ENCODE results near the gene VSIG8. TPM values are rescaled to one million over a fixed set of nuclear protein-coding genes. Genes with fewer than 3 reads are reported as not detected.
A peak's percentile ranks its signal among the peaks of the same experiment; 100 is the strongest.

The VSIG8 gene
- total and polyA plus RNA-seq, 2 of the 4 experiments (the other 2 are of a cell fraction), result not detected

- no peak overlapping the region for H3K9ac ChIP-seq (ENCODE audit: low read depth, low read length)
- intact Hi-C loops (cut with micrococcal nuclease), result no loop called here
- no CpG with 5 or more reads among the region's 2 CpGs for WGBS, 2 experiments (ENCODE audit: extremely low coverage in 2 of 2, insufficient read length in 1 of 2)
These were observed 20.0 kb upstream of the VSIG8 start for GRCh38 chr1:159882527-159882862.

More at GRCh38 chr1:159882527-159882862, 20.0 kb upstream of the VSIG8 start:
- Histone ChIP-seq H3K14ac (replicated peaks; ENCODE audit: low read depth, low read length) (peak overlapping the region; percentile 82), H3K9me3 (ENCODE audit: control insufficient read depth, insufficient read depth, low read length) (no peaks in the 10 kb centered on the region), H2BK5ac (ENCODE audit: low read depth, low read length, poor library complexity, severe bottlenecking) (peak overlapping the region; percentile 42), H3K4me2 (ENCODE audit: low read depth, low read length) (no peak overlapping the region), H2AK5ac (ENCODE audit: low read depth, low read length) (peak overlapping the region; percentile 64), H3K56ac (ENCODE audit: extremely low read depth, insufficient read depth, low read length) (no peak overlapping the region), H2BK20ac (ENCODE audit: low read depth, low read length) (peak overlapping the region; percentile 43), H3K4ac (ENCODE audit: low read depth, low read length) (peak overlapping the region; percentile 58), H3K79me1 (ENCODE audit: low read depth in 1 of 2, low read length in 2 of 2) (no peaks in the 10 kb centered on the region), H3K4me1 (ENCODE audit: control insufficient read depth, insufficient read depth, low read length) (peaks cover 15% of the 10 kb centered on the region), H3K27ac (ENCODE audit: insufficient read depth, low read length) (no peak overlapping the region), H2AK9ac (replicated peaks; ENCODE audit: low read depth, low read length, poor library complexity) (peak overlapping the region; percentile 62), H4K8ac (ENCODE audit: low read depth in 2 of 2, low read length in 2 of 2) (peak overlapping the region in 1 of 2 experiments; percentile 12; a peak in 2 of 4 replicates), H3K9me1 (ENCODE audit: insufficient read depth, low read length) (peaks cover 18% of the 10 kb centered on the region), H2BK15ac (ENCODE audit: low read depth, low read length) (peak overlapping the region; percentile 3; the same call in 2 of the 3 replicates), H3K23ac (ENCODE audit: low read depth, low read length) (peak overlapping the region; percentile 79), H3K36me3 (ENCODE audit: control insufficient read depth, insufficient read depth, low read length) (no peaks in the 10 kb centered on the region), H3K18ac (ENCODE audit: low read depth, low read length) (peak overlapping the region; percentile 20; the same call in 1 of the 2 replicates), H3K27me3 (ENCODE audit: control insufficient read depth, insufficient read depth, low read length) (no peaks in the 10 kb centered on the region), H4K5ac (ENCODE audit: low read depth, low read length) (no peak overlapping the region), H3K4me3 (ENCODE audit: insufficient read depth, low read depth, low read length) (no peak overlapping the region), H4K20me1 (ENCODE audit: insufficient read depth, low read length) (no peaks in the 10 kb centered on the region), H4K91ac (ENCODE audit: insufficient read depth, low read depth, low read length) (no peak overlapping the region), H2BK120ac (ENCODE audit: low read depth, low read length) (peak overlapping the region; percentile 39), H2AFZ (replicated peaks; ENCODE audit: low read length, poor library complexity) (peak overlapping the region; percentile 60)
- CTCF ChIA-PET, result interaction anchor here (1.5 kb wide), 1 partner anchor 84 kb away, joined by 7 read pairs; no protein-coding TSS in a partner anchor
- in situ Hi-C loops (cut with MboI; ENCODE audit: low sequenced_read_pairs), result loop anchor here (25.0 kb wide), 1 partner anchor 670 kb away; the partner anchor contains the start of gene ACKR1
- TF ChIP-seq POLR2A (IDR thresholded peaks at IDR 0.05; ENCODE audit: low read depth, low read length) (no peak), MAFK (IDR thresholded peaks at IDR 0.05; ENCODE audit: low read depth, low read length) (peak; percentile 42; the same call in 1 of the 2 replicates), MAZ (IDR thresholded peaks at IDR 0.05; ENCODE audit: borderline replicate concordance, low read depth, low read length) (no peak), SMC3 (IDR thresholded peaks at IDR 0.05; ENCODE audit: low read depth, low read length) (no peak), CEBPB (IDR thresholded peaks at IDR 0.05; ENCODE audit: low read depth, low read length) (peak; percentile 87), FOS (IDR thresholded peaks at IDR 0.05; ENCODE audit: low read depth, low read length) (no peak), MXI1 (IDR thresholded peaks at IDR 0.05; ENCODE audit: borderline replicate concordance, low read depth, low read length) (no peak), RFX5 (IDR thresholded peaks at IDR 0.05; ENCODE audit: low read depth, low read length) (no peak), BHLHE40 (IDR thresholded peaks at IDR 0.05; ENCODE audit: low read depth, low read length) (no peak), RAD21 (IDR thresholded peaks at IDR 0.05; ENCODE audit: low read length) (no peak), ELK1 (IDR thresholded peaks at IDR 0.05; ENCODE audit: borderline replicate concordance, low read depth, low read length) (no peak), NFE2L2 (IDR thresholded peaks at IDR 0.05; ENCODE audit: low read depth, low read length) (peak; percentile 45), RCOR1 (IDR thresholded peaks at IDR 0.05; ENCODE audit: insufficient replicate concordance, low read length) (no peak)
- DNase-seq (peak; percentile 58), ATAC-seq (ENCODE audit: low read depth) (no peak)
- no TSS peak for BruUV-seq (replicated peaks)
- POLR2A ChIA-PET (ENCODE audit: unreplicated experiment), result no interaction called here
- dilution Hi-C loops (cut with HindIII; ENCODE audit: low sequenced_read_pairs, unreplicated experiment), result loop anchor here (25.0 kb wide), 1 partner anchor 95 kb away; the partner anchor contains the start of gene DUSP23

Measured in IMR-90 (cell line).